GM12875 (cell line): ENCODE measurements around the gene COL23A1.

Source experiments
- H3K4me3 ChIP-seq: one replicate; pipeline ENCODE4 v1.5.1; 2011; ENCODE audit warnings: low read depth, low read length, control low read depth
- TF ChIP-seq, protein P1 (sequence below): IDR thresholded peaks from 2 replicates; pipeline ENCODE4 v1.5.1; 2011; ENCODE audit warnings: low read depth, mild to moderate bottlenecking, control low read depth, inconsistent platforms, low read length, moderate library complexity, borderline replicate concordance; ENCODE audit not compliant: insufficient read depth

Gene COL23A1

DNA sequence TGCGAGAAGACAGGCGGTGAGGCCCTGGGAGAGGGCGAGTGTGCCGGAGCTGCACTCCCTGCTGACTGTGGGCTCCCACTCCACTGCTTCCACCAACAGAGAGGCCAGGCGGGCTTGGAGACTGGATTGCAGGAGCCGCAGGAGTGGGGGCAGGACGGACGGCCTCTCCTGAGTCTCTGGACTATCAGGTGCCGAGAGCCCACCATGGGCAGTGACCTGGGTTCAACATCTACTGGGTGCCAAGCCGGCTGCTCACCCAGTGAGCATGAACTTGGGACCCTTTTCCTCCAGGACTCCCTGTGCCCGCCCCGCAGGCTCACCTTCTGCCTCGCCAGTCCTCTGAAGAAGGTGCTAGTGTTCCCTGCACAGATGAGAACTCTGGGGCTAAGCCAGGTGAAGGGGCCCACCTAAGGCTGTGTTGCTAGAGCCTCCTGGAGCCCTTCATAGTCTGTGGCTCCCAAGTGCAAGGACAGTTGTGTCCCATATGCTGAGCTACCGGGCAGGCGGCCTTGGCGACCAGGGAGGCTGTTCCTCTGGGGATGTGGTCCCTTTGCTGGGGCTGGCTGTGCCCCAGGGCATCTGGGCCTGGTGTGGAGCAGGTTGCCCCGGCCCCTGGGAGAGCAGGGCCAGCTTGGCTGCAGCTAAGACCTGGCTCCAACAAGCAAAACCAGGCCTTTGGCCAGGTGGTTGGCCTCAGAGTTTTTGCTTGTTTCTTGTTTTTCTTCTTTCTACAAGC lies 279.9 kb downstream of the COL23A1 start:
- TF ChIP-seq, protein P1, sequence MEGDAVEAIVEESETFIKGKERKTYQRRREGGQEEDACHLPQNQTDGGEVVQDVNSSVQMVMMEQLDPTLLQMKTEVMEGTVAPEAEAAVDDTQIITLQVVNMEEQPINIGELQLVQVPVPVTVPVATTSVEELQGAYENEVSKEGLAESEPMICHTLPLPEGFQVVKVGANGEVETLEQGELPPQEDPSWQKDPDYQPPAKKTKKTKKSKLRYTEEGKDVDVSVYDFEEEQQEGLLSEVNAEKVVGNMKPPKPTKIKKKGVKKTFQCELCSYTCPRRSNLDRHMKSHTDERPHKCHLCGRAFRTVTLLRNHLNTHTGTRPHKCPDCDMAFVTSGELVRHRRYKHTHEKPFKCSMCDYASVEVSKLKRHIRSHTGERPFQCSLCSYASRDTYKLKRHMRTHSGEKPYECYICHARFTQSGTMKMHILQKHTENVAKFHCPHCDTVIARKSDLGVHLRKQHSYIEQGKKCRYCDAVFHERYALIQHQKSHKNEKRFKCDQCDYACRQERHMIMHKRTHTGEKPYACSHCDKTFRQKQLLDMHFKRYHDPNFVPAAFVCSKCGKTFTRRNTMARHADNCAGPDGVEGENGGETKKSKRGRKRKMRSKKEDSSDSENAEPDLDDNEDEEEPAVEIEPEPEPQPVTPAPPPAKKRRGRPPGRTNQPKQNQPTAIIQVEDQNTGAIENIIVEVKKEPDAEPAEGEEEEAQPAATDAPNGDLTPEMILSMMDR, result no peak

DNA sequence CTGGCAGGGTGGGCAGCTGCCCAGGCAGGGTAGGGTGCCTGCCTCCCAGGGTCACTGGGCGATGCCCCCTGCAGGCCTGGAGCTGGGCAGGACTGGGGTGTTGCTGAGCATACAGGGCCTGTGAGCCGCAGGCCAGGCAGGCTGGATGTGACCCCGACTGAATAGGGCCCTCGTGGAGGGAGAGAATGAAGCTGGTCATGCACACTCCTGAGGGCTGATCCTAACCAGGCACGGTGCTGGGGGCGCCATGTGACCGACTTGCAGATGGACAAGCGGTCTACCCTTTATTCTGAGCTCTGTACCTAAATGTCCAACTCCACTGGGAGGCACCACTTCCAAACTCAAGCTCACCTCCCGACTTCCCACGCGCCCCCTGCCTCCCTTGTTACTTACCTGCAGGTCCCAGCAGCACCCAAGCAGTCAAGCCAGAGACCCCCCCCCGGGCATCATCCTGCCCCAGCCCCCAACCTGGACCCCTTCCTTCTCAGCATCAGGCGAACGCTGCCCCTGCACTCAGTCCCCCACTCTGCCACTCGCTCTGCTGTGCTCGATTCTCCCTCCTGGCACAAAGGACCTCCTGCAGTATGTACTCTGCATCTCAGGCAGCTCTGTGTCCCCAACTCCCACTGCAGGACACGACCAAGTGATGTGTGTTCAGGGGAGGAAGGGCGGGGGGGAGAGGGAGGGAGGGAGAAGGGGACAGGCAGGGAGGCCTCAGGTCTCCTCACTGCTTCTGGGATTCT lies 280.8 kb downstream of the COL23A1 start:
- H3K4me3 ChIP-seq, result no peak overlapping the region
- TF ChIP-seq, protein P1, result no peak

More for the DNA sequence above, 279.9 kb downstream of the COL23A1 start:
- no peak overlapping the region for H3K4me3 ChIP-seq

DNA sequence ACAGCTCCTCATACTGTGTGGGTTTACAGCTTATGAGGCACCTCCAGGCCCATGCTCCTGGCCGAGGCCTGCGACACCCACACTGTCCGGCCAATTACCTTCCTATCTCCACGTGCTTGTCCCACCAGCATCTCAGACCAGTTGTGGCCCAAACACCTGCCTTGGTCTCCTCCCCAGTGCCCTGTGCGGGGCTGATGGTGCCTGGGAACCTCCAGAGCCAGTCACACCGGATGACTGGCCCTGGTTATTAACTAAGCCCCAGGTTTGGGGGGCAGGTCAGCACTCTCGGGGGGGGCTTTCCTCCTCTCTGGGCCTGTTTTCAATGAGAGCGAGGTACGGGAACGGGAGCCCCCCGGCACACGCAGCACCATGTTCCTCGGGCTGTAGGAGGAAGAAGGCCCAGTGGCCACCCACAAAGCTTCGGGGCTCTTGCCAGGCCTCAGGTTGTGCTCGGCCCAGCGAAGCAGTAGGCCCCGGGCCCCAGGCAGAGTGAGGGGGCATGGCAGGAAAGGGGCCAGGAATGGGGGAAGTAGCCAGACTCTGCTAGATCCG lies 281.6 kb downstream of the COL23A1 start:
- TF ChIP-seq, protein P1, result no peak
- no peak overlapping the region for H3K4me3 ChIP-seq

DNA sequence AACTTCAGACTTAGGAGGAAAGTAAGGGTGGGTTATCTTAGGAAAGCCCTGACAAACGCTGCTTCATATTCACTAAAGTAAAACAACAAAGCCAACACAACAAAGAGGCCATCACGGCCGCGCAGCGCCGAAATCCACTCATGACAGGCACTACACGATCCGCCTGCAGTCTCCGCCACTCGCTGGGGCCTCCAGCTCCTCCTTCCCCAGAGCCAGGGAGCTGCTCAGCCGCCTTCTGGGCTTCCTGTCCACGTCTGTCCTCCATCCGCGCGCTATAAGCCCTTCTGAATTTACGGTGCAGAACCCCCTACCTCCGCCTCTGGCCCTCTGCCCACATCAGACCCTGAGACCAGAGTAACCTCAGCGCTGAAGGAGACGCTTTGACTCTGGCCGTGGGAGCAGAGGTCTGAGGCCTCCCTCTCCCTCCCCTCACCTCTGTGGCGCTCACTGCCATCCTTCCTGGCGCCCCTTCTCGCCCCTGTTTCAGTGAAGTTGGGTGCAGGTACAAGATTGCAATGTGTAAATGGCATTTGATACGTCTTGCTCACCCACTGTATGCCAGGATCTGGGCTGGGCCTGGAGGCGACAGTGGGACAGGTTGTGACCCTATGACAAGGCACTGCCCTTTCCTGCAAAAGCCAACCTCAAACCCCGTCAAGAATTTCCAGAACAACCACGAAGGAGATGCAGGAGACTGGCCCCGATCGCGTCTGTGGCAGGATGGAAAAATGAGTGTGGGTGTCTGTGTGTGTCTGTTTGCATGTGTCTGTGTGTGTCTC lies 282.7 kb downstream of the COL23A1 start:
- no peak overlapping the region for H3K4me3 ChIP-seq
- TF ChIP-seq, protein P1, result no peak

DNA sequence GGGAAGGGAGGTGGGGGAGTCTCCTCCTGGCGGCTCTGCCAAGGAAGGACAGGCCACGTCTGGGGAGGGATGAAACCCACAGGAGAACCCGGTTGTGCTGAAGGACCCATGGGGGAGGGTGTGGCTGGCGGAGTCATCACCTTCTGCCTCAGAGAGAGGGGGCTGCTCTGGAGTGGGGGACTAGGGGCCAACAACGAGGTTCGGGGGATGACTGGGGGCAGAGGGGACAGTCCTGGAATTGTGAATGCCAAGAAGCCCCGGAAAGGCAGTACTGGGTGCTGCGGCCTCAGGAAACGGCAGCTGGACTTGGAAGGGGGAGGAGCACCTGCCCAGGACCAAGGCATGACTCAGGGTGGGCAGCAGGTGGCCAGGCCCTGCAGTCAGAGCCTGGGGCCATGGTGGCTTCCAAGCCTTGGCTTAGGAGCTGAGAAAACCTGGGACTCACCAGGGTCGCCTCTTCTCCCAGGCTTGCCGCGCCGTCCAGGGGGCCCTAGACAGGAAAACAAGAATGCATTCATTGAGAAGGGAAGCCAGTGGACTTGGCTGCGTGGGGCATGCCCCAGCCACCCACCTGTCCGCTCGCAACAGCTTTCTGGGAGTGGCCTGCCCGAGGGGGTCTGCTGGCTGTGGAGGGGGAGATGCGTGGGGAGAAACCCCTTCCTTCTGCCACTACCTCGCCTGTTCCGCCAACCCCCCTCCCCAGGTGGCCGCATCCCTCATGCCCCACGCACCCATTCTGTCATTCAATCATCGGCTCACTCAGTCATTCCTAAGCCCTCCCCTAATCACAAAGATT lies 283.6 kb downstream of the COL23A1 start:
- H3K4me3 ChIP-seq, result no peak overlapping the region
- TF ChIP-seq, protein P1, result no peak

DNA sequence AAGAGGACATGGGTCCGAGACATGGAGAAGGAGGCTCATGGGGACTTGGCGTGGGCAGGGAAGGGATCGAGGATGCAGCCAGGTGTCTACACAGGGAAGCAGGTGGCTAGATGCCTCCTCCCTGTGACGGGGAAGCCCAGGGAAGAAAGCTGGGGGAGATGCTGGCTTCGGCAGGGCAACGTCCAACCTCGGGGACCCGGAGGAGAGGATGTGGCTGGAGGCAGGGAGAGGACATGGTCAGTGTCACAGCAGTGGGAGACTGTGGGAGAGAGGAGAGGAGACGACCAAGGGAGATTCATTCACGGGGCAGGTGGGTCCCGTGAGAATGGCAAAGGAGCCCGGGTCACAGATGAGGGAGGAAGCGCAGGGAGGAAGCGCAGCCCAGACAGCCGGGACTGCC lies 284.4 kb downstream of the COL23A1 start:
- H3K4me3 ChIP-seq, result no peak overlapping the region
- TF ChIP-seq, protein P1, result no peak
